Measurements from ENCODE around the gene TMED7. TPM values are rescaled to one million over a fixed set of nuclear protein-coding genes. Genes with fewer than 3 reads are reported as not detected.

Gene TMED7
- total RNA-seq, 2 donors from 2014 or later = 127 to 146 TPM

GRCh38 chr5:115602591-115603125 is 23.2 kb downstream of the TMED7 start:
- no peaks in the 10 kb centered on the region for H3K4me1 ChIP-seq
- intact Hi-C loops (cut with DNase I) = no loop called here
- DNase-seq = no peak
- peak overlapping the region; percentile 76 to 94 for H3K9ac ChIP-seq (ENCODE audit: low read depth in 2 of 2, low read length in 2 of 2)
- H3K9me3 ChIP-seq = no peaks in the 10 kb centered on the region
- peak overlapping the region; percentile 84 for H3K27ac ChIP-seq
- H3K36me3 ChIP-seq = no peaks in the 10 kb centered on the region
- H3K27me3 ChIP-seq = no peaks in the 10 kb centered on the region
- H3K4me3 ChIP-seq = peak overlapping the region; percentile 61
- no peak for TF ChIP-seq CTCF (IDR thresholded peaks at IDR 0.05)

DNA sequence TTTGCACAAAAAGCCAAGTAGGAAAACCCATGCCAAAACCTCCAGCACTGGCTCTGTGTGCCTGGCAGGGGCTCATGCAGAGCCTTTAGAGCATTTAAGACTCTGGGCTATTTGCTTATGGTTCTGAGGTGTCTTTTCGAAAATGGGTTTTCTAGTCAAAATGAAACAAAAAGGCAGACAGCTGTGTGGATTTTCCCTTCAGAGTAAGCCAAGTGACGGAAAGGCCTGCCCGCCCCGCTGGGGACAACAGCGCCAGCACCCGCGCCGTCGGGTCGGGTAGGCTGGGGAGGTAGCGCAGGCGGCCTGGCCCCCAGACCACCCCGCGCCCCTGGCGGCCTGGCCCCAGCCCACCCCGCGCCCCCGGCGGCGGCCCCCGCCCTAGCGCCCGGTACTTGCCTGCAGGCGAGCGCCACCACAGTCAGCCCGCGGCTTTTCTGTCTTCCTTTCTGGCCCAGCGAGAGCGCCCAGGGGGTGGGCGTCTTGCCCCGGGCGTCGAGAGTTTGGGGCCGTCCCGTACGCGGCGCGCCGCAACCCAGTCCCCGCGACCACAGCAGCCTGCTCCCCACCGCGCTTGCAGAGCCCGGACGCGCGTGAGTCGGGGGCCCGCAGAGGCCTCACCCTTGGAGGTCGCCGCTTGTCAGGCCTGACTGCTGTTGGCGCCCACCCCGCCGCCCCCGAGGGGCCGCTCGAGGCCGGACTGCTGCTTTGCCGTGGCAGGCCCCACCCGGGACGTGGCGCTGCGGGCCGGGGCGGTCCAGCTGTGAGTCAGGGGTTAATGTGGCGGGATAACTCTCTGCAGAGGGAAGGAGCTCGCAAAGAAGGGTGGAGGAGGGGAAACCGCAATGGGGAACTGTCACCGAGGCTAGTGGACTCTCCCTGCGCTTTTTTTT is 23.9 kb downstream of the TMED7 start, which contains the start of gene TICAM2:
Gene TICAM2 (minus strand): TSS at position 779 of the 890 bp plus-strand sequence. CDS start 21,223 bp downstream, outside the sequence.
- Histone ChIP-seq H3K4me3 (peak within 1 kb of the TSS; percentile 61), H3K27me3 (no peaks in the 10 kb centered on the region), H3K9me3 (no peaks in the 10 kb centered on the region), H3K27ac (peak within 1 kb of the TSS; percentile 84), H3K9ac (ENCODE audit: low read depth in 2 of 2, low read length in 2 of 2) (peak within 1 kb of the TSS; percentile 76 to 94), H3K36me3 (no peaks in the 10 kb centered on the region), H3K4me1 (no peaks in the 10 kb centered on the region)
- intact Hi-C loops (cut with DNase I) = no loop called here
- TF ChIP-seq CTCF (IDR thresholded peaks at IDR 0.05) = peak; percentile 12
- DNase-seq = peak; percentile 74

DNA sequence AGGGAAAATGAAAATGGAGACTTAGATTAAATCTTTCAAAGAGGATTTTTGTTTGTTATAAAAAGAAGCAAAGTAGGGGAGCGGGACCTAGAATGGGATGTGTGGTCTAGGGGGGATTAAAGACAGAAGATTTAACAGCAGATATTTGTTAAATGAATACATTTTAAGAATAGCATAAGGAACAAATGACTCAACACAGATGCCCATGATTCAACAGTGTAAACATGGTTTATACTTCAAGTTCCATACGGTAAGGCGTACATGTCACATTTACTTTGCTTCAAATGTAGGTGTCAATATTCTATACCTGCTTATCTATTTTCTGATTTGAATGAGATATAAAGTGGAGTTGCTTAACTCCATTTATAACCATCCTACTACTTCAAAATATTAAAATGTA is 25.1 kb downstream of the TMED7 start:
- intact Hi-C loops (cut with DNase I) = no loop called here
- no peaks in the 10 kb centered on the region for H3K36me3 ChIP-seq
- no peaks in the 10 kb centered on the region for H3K9me3 ChIP-seq
- H3K27ac ChIP-seq = no peak overlapping the region
- DNase-seq = no peak
- no peak for TF ChIP-seq CTCF (IDR thresholded peaks at IDR 0.05)
- H3K4me1 ChIP-seq = no peaks in the 10 kb centered on the region
- H3K9ac ChIP-seq (ENCODE audit: low read depth in 2 of 2, low read length in 2 of 2) = no peak overlapping the region
- no peak overlapping the region for H3K4me3 ChIP-seq
- H3K27me3 ChIP-seq = no peaks in the 10 kb centered on the region

- intact Hi-C loops (cut with DNase I) = no loop called here
- Histone ChIP-seq H3K36me3 (no peaks in the 10 kb centered on the region), H3K27ac (no peak overlapping the region), H3K9me3 (no peaks in the 10 kb centered on the region), H3K4me3 (no peak overlapping the region), H3K4me1 (no peaks in the 10 kb centered on the region), H3K27me3 (no peaks in the 10 kb centered on the region), H3K9ac (ENCODE audit: low read depth in 2 of 2, low read length in 2 of 2) (no peak overlapping the region)
- TF ChIP-seq CTCF (IDR thresholded peaks at IDR 0.05) = no peak
- no peak for DNase-seq
Measured at GRCh38 chr5:115599924-115600323, 25.9 kb downstream of the TMED7 start.

GRCh38 chr5:115599502-115599901 is 26.3 kb downstream of the TMED7 start:
- Histone ChIP-seq H3K9ac (ENCODE audit: low read depth in 2 of 2, low read length in 2 of 2) (no peak overlapping the region), H3K36me3 (no peaks in the 10 kb centered on the region), H3K27me3 (no peaks in the 10 kb centered on the region), H3K9me3 (no peaks in the 10 kb centered on the region), H3K27ac (no peak overlapping the region), H3K4me1 (no peaks in the 10 kb centered on the region), H3K4me3 (no peak overlapping the region)
- TF ChIP-seq CTCF (IDR thresholded peaks at IDR 0.05) = no peak
- intact Hi-C loops (cut with DNase I) = no loop called here
- DNase-seq = no peak

Measured in colonic mucosa (tissue), 4 donors.